Measurements from ENCODE around the gene SETD2. TPM values are rescaled to one million over a fixed set of nuclear protein-coding genes. Genes with fewer than 3 reads are reported as not detected.

SETD2 gene
- total RNA-seq, 6 experiments from 2014 or later: 20.3 to 27.0 (median 21.9) TPM

GRCh38 chr3:46968783-46969428 lies 195.0 kb downstream of the SETD2 start:
- Histone ChIP-seq H3K4me3 (no peak overlapping the region), H3K27me3 (no peaks in the 10 kb centered on the region), H3K36me3 (no peaks in the 10 kb centered on the region), H3K27ac (peak overlapping the region in 2 of 3 donors; percentile 61 to 78), H3K4me1 (peaks cover 2 to 78% (median 42%) of the 10 kb centered on the region in 4 donors), H3K9me3 (no peaks in the 10 kb centered on the region)
- intact Hi-C loops (cut with DNase I): no loop called here
- DNase-seq: peak; percentile 65 to 88 (median 85)
- WGBS (ENCODE audit: insufficient coverage, low coverage, low lambda C conversion rate, missing lambda C conversion rate): 16% methylated on average over 5 of the region's 9 CpGs
- TF ChIP-seq POLR2A (IDR thresholded peaks at IDR 0.05) (no peak), CTCF (IDR thresholded peaks at IDR 0.05) (no peak)
- peak; percentile 50 to 67 (median 56) for ATAC-seq

- TF ChIP-seq POLR2A (IDR thresholded peaks at IDR 0.05) (no peak), CTCF (IDR thresholded peaks at IDR 0.05) (no peak)
- Histone ChIP-seq H3K27me3 (no peaks in the 10 kb centered on the region), H3K4me3 (no peak overlapping the region), H3K9me3 (no peaks in the 10 kb centered on the region), H3K36me3 (no peaks in the 10 kb centered on the region), H3K4me1 (peaks cover 2 to 73% (median 35%) of the 10 kb centered on the region in 4 donors), H3K27ac (peak overlapping the region in 1 of 3 donors; percentile 78)
- 77% methylated on average over 5 of the region's 5 CpGs for WGBS (ENCODE audit: insufficient coverage, low coverage, low lambda C conversion rate, missing lambda C conversion rate)
- intact Hi-C loops (cut with DNase I): no loop called here
- DNase-seq: no peak
- no peak for ATAC-seq
Measured at GRCh38 chr3:46966811-46967210, 197.1 kb downstream of the SETD2 start.

Small RNA genes within 50 kb of the gene (small RNA-seq; reads per million reads assigned to genes)
- 0 reads per million in 2 experiments for gene MRPL57P3

Other genes with a start within 250 kb of the SETD2 start
- gene CCDC12, start 187.4 kb downstream of the SETD2 start, total RNA-seq: 10 to 100 TPM; 14.6 to 24.2 (median 17.0) TPM
- gene NBEAL2, start 184.4 kb downstream of the SETD2 start, total RNA-seq: 10 to 100 TPM in 5 of 6 experiments, 1 to 10 TPM in 1; 8.9 to 11.7 (median 10.8) TPM
- 1 to 10 TPM; 2.1 to 4.7 (median 3.2) TPM for gene KIF9, start 118.7 kb upstream of the SETD2 start, total RNA-seq
- gene KLHL18, start 118.8 kb upstream of the SETD2 start, total RNA-seq: 10 to 100 TPM in 1 of 6 experiments, 1 to 10 TPM in 5; 4.3 to 11.4 (median 8.1) TPM
- gene PTPN23, start 216.9 kb upstream of the SETD2 start, total RNA-seq: 10 to 100 TPM; 14.9 to 25.8 (median 16.9) TPM

All from right lobe of liver (tissue), 6 donors.